Middle frontal gyrus (tissue), 1 donor: ENCODE results near the gene TUT7.
A peak's percentile ranks its signal among the peaks of the same experiment; 100 is the strongest.
"Not testable (repeated sequence)": the region's sequence is repeated elsewhere in the genome, so short reads cannot be mapped to it uniquely, and the experiment has no call there.

Experiments
- DNase-seq: peaks from one replicate; pipeline ENCODE4 v3.0.0-alpha.2; 2015; ENCODE audit warnings: low spot score; ENCODE audit errors: extremely low spot score

Gene TUT7

GRCh38 chr9:86304236-86304730 lies 49.9 kb downstream of the TUT7 start:
- DNase-seq: no peak

GRCh38 chr9:86303316-86303975 lies 50.8 kb downstream of the TUT7 start:
- DNase-seq: no peak

- DNase-seq: no peak
Observed at GRCh38 chr9:86301686-86302085, 52.5 kb downstream of the TUT7 start.

GRCh38 chr9:86300701-86301100 lies 53.5 kb downstream of the TUT7 start:
- DNase-seq: no peak

GRCh38 chr9:86298873-86299272 lies 55.3 kb downstream of the TUT7 start:
- DNase-seq: no peak

- DNase-seq: not testable (repeated sequence)
Observed at GRCh38 chr9:86290341-86290740, 63.9 kb downstream of the TUT7 start.

GRCh38 chr9:86288499-86289198 lies 65.6 kb downstream of the TUT7 start:
- no peak for DNase-seq

- no peak for DNase-seq
Observed at GRCh38 chr9:86287013-86287412, 67.2 kb downstream of the TUT7 start.

GRCh38 chr9:86286278-86286677 lies 67.9 kb downstream of the TUT7 start:
- no peak for DNase-seq

- no peak for DNase-seq
Observed at GRCh38 chr9:86285261-86285660, 68.9 kb downstream of the TUT7 start.

- DNase-seq: no peak
Observed at GRCh38 chr9:86282979-86283535, 71.2 kb downstream of the TUT7 start.

GRCh38 chr9:86282077-86282978 lies 71.9 kb downstream of the TUT7 start, which contains the start of gene ISCA1:
Gene ISCA1, minus strand, starts transcription at chr9:86282538. Its CDS starts 80 bp downstream, at chr9:86282458.
- DNase-seq: peak; percentile 94

- DNase-seq: no peak
Observed at GRCh38 chr9:86281593-86282076, 72.6 kb downstream of the TUT7 start.

GRCh38 chr9:86280580-86280979 lies 73.6 kb downstream of the TUT7 start:
- DNase-seq: no peak

GRCh38 chr9:86279839-86280238 lies 74.4 kb downstream of the TUT7 start:
- DNase-seq: no peak

GRCh38 chr9:86277072-86277471 lies 77.1 kb downstream of the TUT7 start:
- DNase-seq: no peak

GRCh38 chr9:86275962-86276361 lies 78.2 kb downstream of the TUT7 start:
- DNase-seq: no peak

- no peak for DNase-seq
Observed at GRCh38 chr9:86274821-86275643, 79.2 kb downstream of the TUT7 start.

GRCh38 chr9:86272221-86272620 lies 82.0 kb downstream of the TUT7 start:
- DNase-seq: no peak

- DNase-seq: no peak
Observed at GRCh38 chr9:86263876-86264275, 90.3 kb downstream of the TUT7 start.
